GM19099 (cell line): Measurements from ENCODE around the gene ADAMTS3.

Experiments used
- POLR2A ChIP-seq: IDR thresholded peaks from 3 replicates; pipeline ENCODE4 v1.6.1; 2011; ENCODE audit warnings: low read depth; ENCODE audit not compliant: insufficient read length; ENCODE audit errors: extremely low read depth

ADAMTS3 gene

GRCh38 chr4:72566464-72566972 is 2.5 kb downstream of the ADAMTS3 start:
- TF ChIP-seq POLR2A: no peak

- no peak for TF ChIP-seq POLR2A
These were observed 4.2 kb downstream of the ADAMTS3 start for GRCh38 chr4:72564789-72565188.

GRCh38 chr4:72564184-72564583 is 4.8 kb downstream of the ADAMTS3 start:
- no peak for TF ChIP-seq POLR2A

GRCh38 chr4:72558655-72559054 is 10.4 kb downstream of the ADAMTS3 start:
- no peak for TF ChIP-seq POLR2A

GRCh38 chr4:72557021-72557420 is 12.0 kb downstream of the ADAMTS3 start:
- TF ChIP-seq POLR2A: no peak

GRCh38 chr4:72555377-72555831 is 13.6 kb downstream of the ADAMTS3 start:
- TF ChIP-seq POLR2A: no peak

- no peak for TF ChIP-seq POLR2A
These were observed 15.3 kb downstream of the ADAMTS3 start for GRCh38 chr4:72553540-72554337.

- no peak for TF ChIP-seq POLR2A
These were observed 16.6 kb downstream of the ADAMTS3 start for GRCh38 chr4:72552447-72552846.

GRCh38 chr4:72546456-72546855 is 22.6 kb downstream of the ADAMTS3 start:
- no peak for TF ChIP-seq POLR2A

GRCh38 chr4:72538006-72538405 is 31.0 kb downstream of the ADAMTS3 start:
- TF ChIP-seq POLR2A: no peak

GRCh38 chr4:72536443-72536842 is 32.6 kb downstream of the ADAMTS3 start:
- TF ChIP-seq POLR2A: no peak

- TF ChIP-seq POLR2A: no peak
These were observed 37.2 kb downstream of the ADAMTS3 start for GRCh38 chr4:72531768-72532290.

GRCh38 chr4:72531322-72531721 is 37.7 kb downstream of the ADAMTS3 start:
- TF ChIP-seq POLR2A: no peak

GRCh38 chr4:72529148-72529822 is 39.7 kb downstream of the ADAMTS3 start:
- no peak for TF ChIP-seq POLR2A

- TF ChIP-seq POLR2A: no peak
These were observed 41.9 kb downstream of the ADAMTS3 start for GRCh38 chr4:72527038-72527646.
